GM12892 (cell line): ENCODE measurements around the gene CPNE4.

Experiments
- DNase-seq: peaks from one replicate; pipeline ENCODE4 v3.0.0; 2011; ENCODE audit not compliant: insufficient read length
- FAIRE-seq: peaks from 2 replicates; lab custom pipeline; 2011; peaks lifted over from hg19 to GRCh38; lab: Jason Lieb, UNC
- POLR2A ChIP-seq: IDR thresholded peaks from 2 replicates; pipeline ENCODE4 v1.6.1; 2011; ENCODE audit warnings: low read depth, low read length, control low read depth
- POLR2AphosphoS5 ChIP-seq: IDR thresholded peaks from 2 replicates; pipeline ENCODE4 v1.6.1; 2011; ENCODE audit warnings: low read depth, low read length, control low read depth
- TAF1 ChIP-seq: IDR thresholded peaks from 2 replicates; pipeline ENCODE4 v1.6.1; 2011; ENCODE audit warnings: low read depth, mild to moderate bottlenecking, control low read depth, low read length, borderline replicate concordance

Gene CPNE4

GRCh38 chr3:131840156-131840797, 194.5 kb downstream of the CPNE4 start:
- no peak for FAIRE-seq
- TF ChIP-seq TAF1, result no peak
- no peak for TF ChIP-seq POLR2A
- TF ChIP-seq POLR2AphosphoS5, result no peak

DNA sequence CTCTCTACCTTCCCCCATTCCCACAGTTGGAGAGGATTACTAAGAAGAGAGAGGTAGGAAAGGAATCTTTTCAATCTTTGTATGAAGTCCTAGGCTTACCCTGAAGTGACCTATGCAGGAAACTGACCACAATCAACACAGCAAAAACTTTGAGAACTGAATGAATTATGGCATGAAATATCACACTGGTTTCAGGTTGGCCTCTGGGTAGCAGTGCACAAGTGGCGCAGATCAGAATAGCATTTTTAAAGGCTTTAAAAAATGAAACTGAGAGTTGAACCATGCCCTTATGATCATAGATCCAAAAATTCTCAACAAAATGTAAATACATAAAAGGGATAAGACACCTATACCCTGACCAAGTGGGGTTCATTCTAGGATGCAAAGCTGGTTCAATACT, 198.9 kb downstream of the CPNE4 start:
- no peak for FAIRE-seq
- no peak for DNase-seq
- TF ChIP-seq POLR2A, result no peak
- no peak for TF ChIP-seq TAF1
- no peak for TF ChIP-seq POLR2AphosphoS5

More at GRCh38 chr3:131840156-131840797, 194.5 kb downstream of the CPNE4 start:
- DNase-seq, result no peak

- TF ChIP-seq TAF1, result no peak
- no peak for TF ChIP-seq POLR2A
- no peak for TF ChIP-seq POLR2AphosphoS5
- no peak for FAIRE-seq
Observed at GRCh38 chr3:131831608-131832007, 203.2 kb downstream of the CPNE4 start.

DNA sequence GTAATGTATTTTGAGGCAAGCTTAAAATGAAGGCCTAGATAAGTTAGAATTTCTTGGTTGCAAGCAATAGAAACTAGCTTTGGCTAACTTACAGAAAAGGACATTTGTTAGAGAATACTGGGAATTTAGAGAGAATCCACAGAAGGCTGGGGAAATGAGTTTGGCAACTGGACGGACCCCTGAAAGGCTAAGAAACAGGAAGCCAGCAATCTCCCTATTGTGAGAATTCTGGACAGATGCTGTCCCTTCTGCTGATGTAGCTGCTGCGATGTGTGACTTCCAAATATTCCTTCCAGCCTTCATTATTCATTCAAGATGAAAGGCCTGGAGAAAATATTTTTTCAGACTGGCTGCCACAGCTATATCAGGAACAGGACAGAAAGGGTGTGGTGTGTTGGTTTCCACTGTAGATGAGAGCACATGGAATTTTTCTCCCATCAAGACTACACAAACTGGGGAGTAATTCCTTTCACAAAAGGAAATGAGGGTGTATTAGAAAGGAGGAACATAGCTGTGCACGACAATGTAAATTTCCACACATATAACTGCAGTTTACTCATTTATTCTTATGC, 213.5 kb downstream of the CPNE4 start:
- no peak for FAIRE-seq
- TF ChIP-seq POLR2A (no peak), TAF1 (no peak), POLR2AphosphoS5 (no peak)
- no peak for DNase-seq

More at GRCh38 chr3:131831608-131832007, 203.2 kb downstream of the CPNE4 start:
- DNase-seq, result no peak

DNA sequence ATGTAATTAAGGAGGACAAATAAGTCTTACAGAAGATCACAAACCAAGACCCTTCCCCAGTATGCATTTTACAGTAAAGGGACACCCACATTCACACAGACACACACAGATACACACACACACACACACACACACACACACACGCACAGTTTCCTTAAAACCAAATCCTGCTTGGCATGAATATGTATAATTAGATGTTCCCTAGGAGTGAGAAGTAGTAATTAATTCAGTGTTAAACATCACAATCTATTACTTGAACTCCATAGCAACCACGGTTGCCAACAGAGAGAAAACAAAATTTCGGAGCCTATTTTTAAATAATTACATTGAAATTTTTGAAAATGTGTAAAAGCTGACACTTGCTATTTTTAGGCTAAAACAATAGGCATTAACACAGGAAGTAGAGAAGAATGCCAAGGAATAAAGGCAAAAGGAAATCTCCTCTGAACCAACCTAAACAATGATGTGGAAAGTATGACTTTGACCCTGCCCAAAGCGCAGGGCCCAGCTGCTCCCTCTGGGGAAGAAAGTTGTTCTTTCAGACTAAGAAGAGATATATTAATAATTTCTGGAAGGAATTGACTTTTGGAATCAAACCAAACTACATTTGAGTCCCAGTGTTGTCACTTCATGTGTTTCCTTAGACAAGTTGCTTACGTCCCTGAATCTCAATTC, 215.3 kb downstream of the CPNE4 start:
- FAIRE-seq, result no peak
- TF ChIP-seq TAF1 (no peak), POLR2AphosphoS5 (no peak), POLR2A (no peak)
- no peak for DNase-seq

DNA sequence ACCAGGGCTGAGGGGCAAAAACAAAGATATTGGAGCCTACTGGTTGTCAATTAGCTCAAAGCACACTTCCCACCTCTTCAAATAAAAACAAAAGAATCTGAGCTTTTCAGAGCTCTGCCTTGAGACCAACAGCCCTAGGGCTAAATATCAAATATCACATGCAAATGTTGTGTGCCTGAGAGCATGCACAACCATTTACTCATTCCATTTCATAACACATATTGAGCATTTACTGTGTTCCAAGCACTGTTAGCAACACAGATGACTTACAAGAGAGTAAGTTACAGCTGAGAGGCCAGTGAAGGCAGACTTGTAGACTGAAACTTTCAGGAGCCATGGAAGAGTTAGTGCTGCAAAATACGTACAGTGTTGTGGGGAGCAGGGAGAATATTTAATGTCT, 222.4 kb downstream of the CPNE4 start:
- no peak for FAIRE-seq
- TF ChIP-seq POLR2AphosphoS5 (no peak), TAF1 (no peak), POLR2A (no peak)
- no peak for DNase-seq

GRCh38 chr3:131811481-131811880, 223.3 kb downstream of the CPNE4 start:
- no peak for TF ChIP-seq POLR2AphosphoS5
- no peak for TF ChIP-seq TAF1
- no peak for TF ChIP-seq POLR2A
- DNase-seq (no peak), FAIRE-seq (no peak)

DNA sequence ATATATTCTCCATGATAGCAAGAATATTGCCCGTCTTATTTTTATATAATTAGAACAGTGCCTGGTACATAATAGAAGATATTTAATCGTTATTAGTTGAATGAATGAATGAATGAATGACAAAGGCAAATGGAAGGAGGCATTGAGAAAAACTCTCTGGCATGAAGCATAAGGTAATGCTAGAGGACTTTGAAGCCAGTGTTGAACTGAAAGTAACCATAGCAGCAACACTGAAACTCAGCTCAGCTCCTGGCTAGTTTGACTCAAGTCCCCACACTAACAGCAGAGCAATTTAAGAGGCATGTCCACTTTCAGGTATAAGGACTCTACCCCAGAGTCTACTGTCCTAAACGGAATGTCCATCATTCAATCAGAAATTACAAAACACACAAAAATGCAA, 227.0 kb downstream of the CPNE4 start:
- peak; percentile 71 for FAIRE-seq
- TF ChIP-seq TAF1 (no peak), POLR2AphosphoS5 (no peak)

GRCh38 chr3:131806736-131807135, 228.1 kb downstream of the CPNE4 start:
- FAIRE-seq (peak; percentile 44), DNase-seq (no peak)
- TF ChIP-seq TAF1 (no peak), POLR2A (no peak), POLR2AphosphoS5 (no peak)

More for the DNA sequence above, 227.0 kb downstream of the CPNE4 start:
- no peak for DNase-seq

GRCh38 chr3:131804565-131805133, 230.2 kb downstream of the CPNE4 start:
- DNase-seq (no peak), FAIRE-seq (peak; percentile 77)
- TF ChIP-seq POLR2A (no peak), TAF1 (no peak)

GRCh38 chr3:131803113-131803512, 231.7 kb downstream of the CPNE4 start:
- TF ChIP-seq POLR2AphosphoS5 (no peak), TAF1 (no peak), POLR2A (no peak)
- FAIRE-seq (no peak), DNase-seq (no peak)

DNA sequence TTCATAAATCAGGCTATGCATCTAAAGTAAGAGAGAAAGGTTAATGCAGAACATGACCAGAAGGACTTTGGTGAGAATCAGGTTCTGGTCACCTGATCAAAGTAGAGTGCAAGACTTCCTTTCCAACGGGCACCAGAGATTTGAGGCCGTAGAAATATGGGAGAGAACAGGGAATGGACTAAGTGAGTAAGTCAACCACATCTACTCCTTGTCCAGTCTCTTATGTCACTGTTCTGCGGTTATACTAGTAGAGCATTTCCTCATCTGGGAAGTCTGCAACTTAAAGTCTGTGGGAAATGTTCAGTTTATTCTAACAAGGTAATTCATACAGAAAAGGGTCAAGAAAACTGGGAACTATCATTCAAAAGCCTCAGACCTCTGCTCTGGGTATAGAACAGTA, 232.8 kb downstream of the CPNE4 start:
- no peak for DNase-seq
- no peak for FAIRE-seq
- TF ChIP-seq POLR2A, result no peak
- TF ChIP-seq POLR2AphosphoS5, result no peak
- no peak for TF ChIP-seq TAF1
